K562 (cell line): Measurements from ENCODE around the gene TIFAB. TPM values are rescaled to one million over a fixed set of nuclear protein-coding genes. Genes with fewer than 3 reads are reported as not detected.

Source experiments
- CREBBP ChIP-seq: IDR thresholded peaks from one replicate; pipeline ENCODE4 v1.6.1; 2012; ENCODE audit warnings: low read depth, mild to moderate bottlenecking, control low read depth, inconsistent platforms, low read length
- FOXM1 ChIP-seq, 2 experiments: fragments of 450-650 bp in 1 of 2; sonication (generic) in 1 of 2; formaldehyde crosslinking in 1 of 2; IDR thresholded peaks; 2 replicates each; pipeline versions ENCODE4 v1.6.1 to v1.9.0; 2017 to 2022; ENCODE audit warnings: low read depth in 2 of 2, mild to moderate bottlenecking in 2 of 2, missing genetic modification reagents in 1 of 2, moderate library complexity in 1 of 2
- HDAC8 ChIP-seq: fragments of 450-650 bp; IDR thresholded peaks from 2 replicates; pipeline ENCODE4 v1.6.1; 2016; ENCODE audit warnings: mild to moderate bottlenecking, missing genetic modification characterization, moderate library complexity, missing compliant biosample characterization
- IFI16 ChIP-seq: fragments of 250-450 bp; sonication (Bioruptor Pico); IDR thresholded peaks from 2 replicates; pipeline ENCODE4 v2.1.2; 2022; ENCODE audit warnings: mild to moderate bottlenecking, inconsistent platforms
- IRF2 ChIP-seq: sonication (generic); formaldehyde crosslinking; IDR thresholded peaks from 2 replicates; pipeline ENCODE4 v1.8.1; 2022; ENCODE audit warnings: mild to moderate bottlenecking, missing genetic modification reagents
- ZNF174 ChIP-seq: fragments of 250-450 bp; sonication (Bioruptor Pico); IDR thresholded peaks from 2 replicates; pipeline ENCODE4 v1.4.0; 2020; ENCODE audit warnings: mild to moderate bottlenecking
- ZNF77 ChIP-seq: fragments of 250-450 bp; sonication (Bioruptor Pico); IDR thresholded peaks from 2 replicates; pipeline ENCODE4 v1.5.0; 2020
- polyA plus RNA-seq, 8 experiments: library from polyadenylated mRNA; depleted of rRNA in 4 of 8; stranded (reverse) in 5 of 8; unstranded in 3 of 8; fragments of >200 nt; fragmentation: Nextera tagmentation in 2 of 8; fragmentation: Illumina TruSeq in 1 of 8; extraction: Ambion mirVana in 2 of 8; extraction: Trizol in 1 of 8; gene quantifications; 2 replicates each; pipeline versions ENCODE4 v1.2.1 to v1.2.3, GENCODE V29; 2011 to 2014; ENCODE audit warnings: inconsistent platforms in 1 of 8, missing spikeins in 1 of 8
- total RNA-seq, 7 experiments: library from RNA; depleted of rRNA in 6 of 7; stranded (reverse); fragments of >200 nt in 6 of 7; fragmentation: Illumina TruSeq in 2 of 7; extraction: Trizol in 2 of 7; gene quantifications; 2 replicates each; pipeline versions ENCODE4 v1.2.1 to v1.2.3, GENCODE V29; 2011 to 2021; ENCODE audit warnings: low replicate concordance in 1 of 7
- TF ChIP-seq, protein P1 (sequence below), 3 experiments: IDR thresholded peaks in 2 of 3; conservative IDR thresholded peaks in 1 of 3; 2 replicates each; pipeline ENCODE4 v1.5.1; 2011 to 2012; ENCODE audit warnings: low read length in 3 of 3, mild to moderate bottlenecking in 3 of 3, control low read depth in 2 of 3, improper control_type of control experiment in 1 of 3, inconsistent platforms in 1 of 3, low read depth in 1 of 3, mixed read lengths in 1 of 3, moderate library complexity in 1 of 3; ENCODE audit not compliant: insufficient read depth in 2 of 3
- TF ChIP-seq, protein P2 (sequence below): fragments of 200-600 bp; sonication (generic); IDR thresholded peaks from one replicate; pipeline ENCODE4 v1.6.1; 2012; ENCODE audit warnings: mild to moderate bottlenecking, low read depth, low read length, inconsistent platforms
- TF ChIP-seq, protein P3 (sequence below), 2 experiments: IDR thresholded peaks; 2 replicates each; pipeline ENCODE4 v1.6.1; 2011; ENCODE audit warnings: borderline replicate concordance in 1 of 2, control low read depth in 1 of 2, low read depth in 1 of 2, low read length in 1 of 2, mild to moderate bottlenecking in 1 of 2, mixed read lengths in 1 of 2, moderate library complexity in 1 of 2; ENCODE audit not compliant: insufficient read depth in 1 of 2, insufficient read length in 1 of 2, poor library complexity in 1 of 2, severe bottlenecking in 1 of 2; ENCODE audit errors: extremely low read depth in 1 of 2
- TF ChIP-seq, protein P4 (sequence below): fragments of 250-450 bp; sonication (Bioruptor Pico); IDR thresholded peaks from 2 replicates; pipeline ENCODE4 v1.5.0; 2020; ENCODE audit warnings: mild to moderate bottlenecking, borderline replicate concordance

Gene TIFAB
- total and polyA plus RNA-seq, 9 of the 15 experiments (the other 6 are each of a cell fraction or from before 2014, with no cell fraction given) = not detected

DNA sequence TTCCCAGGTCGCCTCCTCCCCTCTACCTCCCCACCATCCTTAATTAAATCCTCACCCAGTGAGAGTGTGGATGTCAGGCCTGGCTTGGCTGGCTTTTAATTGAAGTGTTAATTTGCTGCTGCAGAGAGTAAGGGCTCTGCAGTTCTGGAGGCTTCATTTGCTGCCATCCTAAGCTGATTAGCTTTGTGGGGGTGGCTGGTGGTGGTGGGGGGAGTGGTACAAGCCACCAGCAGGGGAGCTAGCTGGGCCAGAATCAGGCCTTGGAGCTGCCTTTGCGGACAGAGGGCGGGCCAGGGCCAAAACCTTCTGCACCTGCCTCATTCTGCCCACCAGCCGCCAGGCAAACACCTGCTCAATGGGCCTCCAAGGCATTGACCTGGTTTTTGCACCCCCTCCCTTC lies 26.8 kb upstream of the TIFAB start (continued):
- TF ChIP-seq, protein P1, sequence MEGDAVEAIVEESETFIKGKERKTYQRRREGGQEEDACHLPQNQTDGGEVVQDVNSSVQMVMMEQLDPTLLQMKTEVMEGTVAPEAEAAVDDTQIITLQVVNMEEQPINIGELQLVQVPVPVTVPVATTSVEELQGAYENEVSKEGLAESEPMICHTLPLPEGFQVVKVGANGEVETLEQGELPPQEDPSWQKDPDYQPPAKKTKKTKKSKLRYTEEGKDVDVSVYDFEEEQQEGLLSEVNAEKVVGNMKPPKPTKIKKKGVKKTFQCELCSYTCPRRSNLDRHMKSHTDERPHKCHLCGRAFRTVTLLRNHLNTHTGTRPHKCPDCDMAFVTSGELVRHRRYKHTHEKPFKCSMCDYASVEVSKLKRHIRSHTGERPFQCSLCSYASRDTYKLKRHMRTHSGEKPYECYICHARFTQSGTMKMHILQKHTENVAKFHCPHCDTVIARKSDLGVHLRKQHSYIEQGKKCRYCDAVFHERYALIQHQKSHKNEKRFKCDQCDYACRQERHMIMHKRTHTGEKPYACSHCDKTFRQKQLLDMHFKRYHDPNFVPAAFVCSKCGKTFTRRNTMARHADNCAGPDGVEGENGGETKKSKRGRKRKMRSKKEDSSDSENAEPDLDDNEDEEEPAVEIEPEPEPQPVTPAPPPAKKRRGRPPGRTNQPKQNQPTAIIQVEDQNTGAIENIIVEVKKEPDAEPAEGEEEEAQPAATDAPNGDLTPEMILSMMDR (IDR thresholded peaks at IDR 0.05 in 2 of 3, conservative IDR thresholded peaks at IDR 0.05 in 1 of 3; ENCODE audit: insufficient read depth in 2 of 3, low read depth in 1 of 3, low read length in 3 of 3) = peak; percentile 18 to 42 (median 25); a peak in 4 of 6 replicates
- TF ChIP-seq CREBBP (no peak), HDAC8 (tag) (no peak), FOXM1 (IDR thresholded peaks at IDR 0.05; ENCODE audit: low read depth) (no peak), FOXM1 (CRISPR knock-in tag; IDR thresholded peaks at IDR 0.05; ENCODE audit: low read depth) (no peak), IFI16 (CRISPR knock-in tag) (no peak), ZNF77 (CRISPR knock-in tag) (no peak), ZNF174 (CRISPR knock-in tag) (no peak), IRF2 (no peak)
- TF ChIP-seq, protein P2, sequence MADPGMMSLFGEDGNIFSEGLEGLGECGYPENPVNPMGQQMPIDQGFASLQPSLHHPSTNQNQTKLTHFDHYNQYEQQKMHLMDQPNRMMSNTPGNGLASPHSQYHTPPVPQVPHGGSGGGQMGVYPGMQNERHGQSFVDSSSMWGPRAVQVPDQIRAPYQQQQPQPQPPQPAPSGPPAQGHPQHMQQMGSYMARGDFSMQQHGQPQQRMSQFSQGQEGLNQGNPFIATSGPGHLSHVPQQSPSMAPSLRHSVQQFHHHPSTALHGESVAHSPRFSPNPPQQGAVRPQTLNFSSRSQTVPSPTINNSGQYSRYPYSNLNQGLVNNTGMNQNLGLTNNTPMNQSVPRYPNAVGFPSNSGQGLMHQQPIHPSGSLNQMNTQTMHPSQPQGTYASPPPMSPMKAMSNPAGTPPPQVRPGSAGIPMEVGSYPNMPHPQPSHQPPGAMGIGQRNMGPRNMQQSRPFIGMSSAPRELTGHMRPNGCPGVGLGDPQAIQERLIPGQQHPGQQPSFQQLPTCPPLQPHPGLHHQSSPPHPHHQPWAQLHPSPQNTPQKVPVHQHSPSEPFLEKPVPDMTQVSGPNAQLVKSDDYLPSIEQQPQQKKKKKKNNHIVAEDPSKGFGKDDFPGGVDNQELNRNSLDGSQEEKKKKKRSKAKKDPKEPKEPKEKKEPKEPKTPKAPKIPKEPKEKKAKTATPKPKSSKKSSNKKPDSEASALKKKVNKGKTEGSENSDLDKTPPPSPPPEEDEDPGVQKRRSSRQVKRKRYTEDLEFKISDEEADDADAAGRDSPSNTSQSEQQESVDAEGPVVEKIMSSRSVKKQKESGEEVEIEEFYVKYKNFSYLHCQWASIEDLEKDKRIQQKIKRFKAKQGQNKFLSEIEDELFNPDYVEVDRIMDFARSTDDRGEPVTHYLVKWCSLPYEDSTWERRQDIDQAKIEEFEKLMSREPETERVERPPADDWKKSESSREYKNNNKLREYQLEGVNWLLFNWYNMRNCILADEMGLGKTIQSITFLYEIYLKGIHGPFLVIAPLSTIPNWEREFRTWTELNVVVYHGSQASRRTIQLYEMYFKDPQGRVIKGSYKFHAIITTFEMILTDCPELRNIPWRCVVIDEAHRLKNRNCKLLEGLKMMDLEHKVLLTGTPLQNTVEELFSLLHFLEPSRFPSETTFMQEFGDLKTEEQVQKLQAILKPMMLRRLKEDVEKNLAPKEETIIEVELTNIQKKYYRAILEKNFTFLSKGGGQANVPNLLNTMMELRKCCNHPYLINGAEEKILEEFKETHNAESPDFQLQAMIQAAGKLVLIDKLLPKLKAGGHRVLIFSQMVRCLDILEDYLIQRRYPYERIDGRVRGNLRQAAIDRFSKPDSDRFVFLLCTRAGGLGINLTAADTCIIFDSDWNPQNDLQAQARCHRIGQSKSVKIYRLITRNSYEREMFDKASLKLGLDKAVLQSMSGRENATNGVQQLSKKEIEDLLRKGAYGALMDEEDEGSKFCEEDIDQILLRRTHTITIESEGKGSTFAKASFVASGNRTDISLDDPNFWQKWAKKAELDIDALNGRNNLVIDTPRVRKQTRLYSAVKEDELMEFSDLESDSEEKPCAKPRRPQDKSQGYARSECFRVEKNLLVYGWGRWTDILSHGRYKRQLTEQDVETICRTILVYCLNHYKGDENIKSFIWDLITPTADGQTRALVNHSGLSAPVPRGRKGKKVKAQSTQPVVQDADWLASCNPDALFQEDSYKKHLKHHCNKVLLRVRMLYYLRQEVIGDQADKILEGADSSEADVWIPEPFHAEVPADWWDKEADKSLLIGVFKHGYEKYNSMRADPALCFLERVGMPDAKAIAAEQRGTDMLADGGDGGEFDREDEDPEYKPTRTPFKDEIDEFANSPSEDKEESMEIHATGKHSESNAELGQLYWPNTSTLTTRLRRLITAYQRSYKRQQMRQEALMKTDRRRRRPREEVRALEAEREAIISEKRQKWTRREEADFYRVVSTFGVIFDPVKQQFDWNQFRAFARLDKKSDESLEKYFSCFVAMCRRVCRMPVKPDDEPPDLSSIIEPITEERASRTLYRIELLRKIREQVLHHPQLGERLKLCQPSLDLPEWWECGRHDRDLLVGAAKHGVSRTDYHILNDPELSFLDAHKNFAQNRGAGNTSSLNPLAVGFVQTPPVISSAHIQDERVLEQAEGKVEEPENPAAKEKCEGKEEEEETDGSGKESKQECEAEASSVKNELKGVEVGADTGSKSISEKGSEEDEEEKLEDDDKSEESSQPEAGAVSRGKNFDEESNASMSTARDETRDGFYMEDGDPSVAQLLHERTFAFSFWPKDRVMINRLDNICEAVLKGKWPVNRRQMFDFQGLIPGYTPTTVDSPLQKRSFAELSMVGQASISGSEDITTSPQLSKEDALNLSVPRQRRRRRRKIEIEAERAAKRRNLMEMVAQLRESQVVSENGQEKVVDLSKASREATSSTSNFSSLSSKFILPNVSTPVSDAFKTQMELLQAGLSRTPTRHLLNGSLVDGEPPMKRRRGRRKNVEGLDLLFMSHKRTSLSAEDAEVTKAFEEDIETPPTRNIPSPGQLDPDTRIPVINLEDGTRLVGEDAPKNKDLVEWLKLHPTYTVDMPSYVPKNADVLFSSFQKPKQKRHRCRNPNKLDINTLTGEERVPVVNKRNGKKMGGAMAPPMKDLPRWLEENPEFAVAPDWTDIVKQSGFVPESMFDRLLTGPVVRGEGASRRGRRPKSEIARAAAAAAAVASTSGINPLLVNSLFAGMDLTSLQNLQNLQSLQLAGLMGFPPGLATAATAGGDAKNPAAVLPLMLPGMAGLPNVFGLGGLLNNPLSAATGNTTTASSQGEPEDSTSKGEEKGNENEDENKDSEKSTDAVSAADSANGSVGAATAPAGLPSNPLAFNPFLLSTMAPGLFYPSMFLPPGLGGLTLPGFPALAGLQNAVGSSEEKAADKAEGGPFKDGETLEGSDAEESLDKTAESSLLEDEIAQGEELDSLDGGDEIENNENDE = no peak
- TF ChIP-seq, protein P3, sequence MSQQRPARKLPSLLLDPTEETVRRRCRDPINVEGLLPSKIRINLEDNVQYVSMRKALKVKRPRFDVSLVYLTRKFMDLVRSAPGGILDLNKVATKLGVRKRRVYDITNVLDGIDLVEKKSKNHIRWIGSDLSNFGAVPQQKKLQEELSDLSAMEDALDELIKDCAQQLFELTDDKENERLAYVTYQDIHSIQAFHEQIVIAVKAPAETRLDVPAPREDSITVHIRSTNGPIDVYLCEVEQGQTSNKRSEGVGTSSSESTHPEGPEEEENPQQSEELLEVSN (IDR thresholded peaks at IDR 0.05; ENCODE audit: borderline replicate concordance in 1 of 2, extremely low read depth in 1 of 2, insufficient read depth in 1 of 2, insufficient read length in 1 of 2, low read depth in 1 of 2, low read length in 1 of 2, poor library complexity in 1 of 2, severe bottlenecking in 1 of 2) = no peak
- TF ChIP-seq, protein P4, sequence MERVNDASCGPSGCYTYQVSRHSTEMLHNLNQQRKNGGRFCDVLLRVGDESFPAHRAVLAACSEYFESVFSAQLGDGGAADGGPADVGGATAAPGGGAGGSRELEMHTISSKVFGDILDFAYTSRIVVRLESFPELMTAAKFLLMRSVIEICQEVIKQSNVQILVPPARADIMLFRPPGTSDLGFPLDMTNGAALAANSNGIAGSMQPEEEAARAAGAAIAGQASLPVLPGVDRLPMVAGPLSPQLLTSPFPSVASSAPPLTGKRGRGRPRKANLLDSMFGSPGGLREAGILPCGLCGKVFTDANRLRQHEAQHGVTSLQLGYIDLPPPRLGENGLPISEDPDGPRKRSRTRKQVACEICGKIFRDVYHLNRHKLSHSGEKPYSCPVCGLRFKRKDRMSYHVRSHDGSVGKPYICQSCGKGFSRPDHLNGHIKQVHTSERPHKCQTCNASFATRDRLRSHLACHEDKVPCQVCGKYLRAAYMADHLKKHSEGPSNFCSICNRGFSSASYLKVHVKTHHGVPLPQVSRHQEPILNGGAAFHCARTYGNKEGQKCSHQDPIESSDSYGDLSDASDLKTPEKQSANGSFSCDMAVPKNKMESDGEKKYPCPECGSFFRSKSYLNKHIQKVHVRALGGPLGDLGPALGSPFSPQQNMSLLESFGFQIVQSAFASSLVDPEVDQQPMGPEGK = no peak
